ENCODE data around the gene MAP2K1.

DNA sequence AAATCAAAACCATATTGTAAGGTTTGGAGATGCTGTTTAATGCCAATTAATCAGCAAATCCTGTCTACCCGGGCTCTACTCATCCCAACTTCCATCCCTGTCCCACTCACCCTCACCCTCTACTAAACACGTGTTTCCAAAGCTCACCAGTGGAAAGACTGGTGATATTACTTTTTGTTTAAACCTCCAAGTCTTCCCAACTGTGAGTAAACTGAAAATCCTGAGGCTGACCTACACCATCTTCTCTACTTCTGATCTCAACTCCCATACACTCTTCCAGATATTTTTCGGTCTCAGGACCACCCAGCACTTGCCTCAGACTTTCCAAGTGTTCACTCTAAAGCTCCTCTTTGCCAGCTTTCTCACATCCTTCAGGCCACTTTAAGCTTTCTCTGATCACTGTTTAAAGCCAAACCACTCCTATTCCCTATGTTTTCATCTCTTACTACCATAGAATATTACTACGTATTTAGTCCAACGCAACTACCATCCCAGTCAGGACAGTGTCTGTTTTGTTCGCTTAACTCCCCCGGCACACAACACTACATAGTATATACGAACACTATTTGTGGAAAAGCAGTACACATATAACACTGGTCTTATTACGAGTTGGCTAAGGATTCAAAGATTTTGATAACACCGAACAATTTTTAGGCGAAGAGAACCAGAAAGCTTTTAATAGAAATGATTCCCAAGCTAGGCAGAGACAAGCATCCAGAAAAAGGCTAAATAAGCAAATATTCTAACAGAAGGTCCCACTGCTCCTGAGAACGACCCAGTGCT is 117.3 kb downstream of the MAP2K1 start:
- TF ChIP-seq, protein P1, sequence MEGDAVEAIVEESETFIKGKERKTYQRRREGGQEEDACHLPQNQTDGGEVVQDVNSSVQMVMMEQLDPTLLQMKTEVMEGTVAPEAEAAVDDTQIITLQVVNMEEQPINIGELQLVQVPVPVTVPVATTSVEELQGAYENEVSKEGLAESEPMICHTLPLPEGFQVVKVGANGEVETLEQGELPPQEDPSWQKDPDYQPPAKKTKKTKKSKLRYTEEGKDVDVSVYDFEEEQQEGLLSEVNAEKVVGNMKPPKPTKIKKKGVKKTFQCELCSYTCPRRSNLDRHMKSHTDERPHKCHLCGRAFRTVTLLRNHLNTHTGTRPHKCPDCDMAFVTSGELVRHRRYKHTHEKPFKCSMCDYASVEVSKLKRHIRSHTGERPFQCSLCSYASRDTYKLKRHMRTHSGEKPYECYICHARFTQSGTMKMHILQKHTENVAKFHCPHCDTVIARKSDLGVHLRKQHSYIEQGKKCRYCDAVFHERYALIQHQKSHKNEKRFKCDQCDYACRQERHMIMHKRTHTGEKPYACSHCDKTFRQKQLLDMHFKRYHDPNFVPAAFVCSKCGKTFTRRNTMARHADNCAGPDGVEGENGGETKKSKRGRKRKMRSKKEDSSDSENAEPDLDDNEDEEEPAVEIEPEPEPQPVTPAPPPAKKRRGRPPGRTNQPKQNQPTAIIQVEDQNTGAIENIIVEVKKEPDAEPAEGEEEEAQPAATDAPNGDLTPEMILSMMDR (conservative IDR thresholded peaks at IDR 0.05), result no peak
- no peak for TF ChIP-seq ZFX (IDR thresholded peaks at IDR 0.05)
